Skin epidermis (tissue), 12 donors: ENCODE data around the gene SYCE3.
A peak's percentile ranks its signal among the peaks of the same experiment; 100 is the strongest.
"Not testable (repeated sequence)": the region's sequence is repeated elsewhere in the genome, so short reads cannot be mapped to it uniquely, and the experiment has no call there.

ENCODE experiments used
- H3K27ac ChIP-seq, 21 experiments: fragments of 200-600 bp; sonication (generic) in 11 of 21; one replicate each; pipeline ENCODE4 v1.5.0; 2020; ENCODE audit warnings: mild to moderate bottlenecking in 3 of 21, inconsistent platforms in 2 of 21, moderate library complexity in 2 of 21
- H3K4me3 ChIP-seq, 7 experiments: fragments of 200-600 bp; sonication (generic) in 2 of 7; one replicate each; pipeline ENCODE4 v1.5.0; 2020; ENCODE audit warnings: inconsistent platforms in 2 of 7, mild to moderate bottlenecking in 2 of 7, moderate library complexity in 1 of 7

SYCE3 gene

GRCh38 chr22:50540381-50540780, 22.3 kb downstream of the SYCE3 start:
- Histone ChIP-seq H3K27ac (peak overlapping the region in 20 of 21 experiments; percentile 85 to 100 (median 97)), H3K4me3 (no peak overlapping the region)

GRCh38 chr22:50537765-50538164, 25.0 kb downstream of the SYCE3 start:
- no peak overlapping the region for H3K4me3 ChIP-seq
- peak overlapping the region in 20 of 21 experiments; percentile 85 to 100 (median 97) for H3K27ac ChIP-seq

GRCh38 chr22:50536226-50536625, 26.5 kb downstream of the SYCE3 start:
- H3K4me3 ChIP-seq, result no peak overlapping the region

GRCh38 chr22:50535113-50535512, 27.6 kb downstream of the SYCE3 start:
- Histone ChIP-seq H3K4me3 (no peak overlapping the region), H3K27ac (peak overlapping the region in 9 of 21 experiments; percentile 15 to 100 (median 98))

More at GRCh38 chr22:50536226-50536625, 26.5 kb downstream of the SYCE3 start:
- peak overlapping the region in 12 of 21 experiments; percentile 25 to 100 (median 97) for H3K27ac ChIP-seq

DNA sequence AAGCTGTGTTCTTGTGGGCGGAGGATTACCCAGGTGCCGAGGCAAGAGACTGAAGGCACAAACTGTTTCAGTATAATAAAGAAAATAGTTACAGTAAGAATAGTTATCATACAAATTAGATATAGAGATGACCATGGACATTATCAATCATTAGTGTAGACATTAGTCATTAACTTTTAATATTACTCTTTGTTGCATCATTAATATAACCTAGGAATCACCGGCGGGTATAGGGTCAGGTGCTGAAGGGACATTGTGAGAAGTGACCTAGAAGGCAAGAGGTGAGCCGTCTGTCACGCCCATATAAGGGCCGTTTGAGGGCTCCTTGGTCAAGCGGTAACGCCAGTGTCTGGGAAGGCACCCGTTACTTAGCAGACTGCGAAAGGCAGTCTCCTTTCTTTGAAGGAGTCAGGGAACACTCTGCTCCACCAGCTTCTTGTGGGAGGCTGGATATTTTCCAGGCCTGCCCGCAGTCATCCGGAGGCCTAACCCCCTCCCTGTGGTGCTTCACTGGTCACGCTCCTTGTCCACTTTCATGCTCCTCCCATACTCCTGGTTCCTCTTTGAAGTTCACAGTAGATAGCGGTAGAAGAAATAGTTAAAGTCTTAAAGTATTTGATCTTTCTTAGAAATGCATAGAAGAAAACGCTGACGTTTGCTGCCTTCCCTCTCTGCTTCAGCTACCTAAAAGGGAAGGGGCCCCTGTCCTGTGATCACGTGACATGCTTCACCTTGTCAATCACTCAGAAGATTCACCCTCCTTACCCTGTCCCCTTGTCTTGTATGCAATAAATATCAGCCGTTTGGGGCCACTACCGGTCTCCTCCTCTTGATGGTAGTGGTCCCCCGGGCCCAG, 28.6 kb downstream of the SYCE3 start:
- H3K4me3 ChIP-seq, result not testable (repeated sequence)
- H3K27ac ChIP-seq, result peak overlapping the region in 19 of 21 experiments; percentile 27 to 100 (median 99)

DNA sequence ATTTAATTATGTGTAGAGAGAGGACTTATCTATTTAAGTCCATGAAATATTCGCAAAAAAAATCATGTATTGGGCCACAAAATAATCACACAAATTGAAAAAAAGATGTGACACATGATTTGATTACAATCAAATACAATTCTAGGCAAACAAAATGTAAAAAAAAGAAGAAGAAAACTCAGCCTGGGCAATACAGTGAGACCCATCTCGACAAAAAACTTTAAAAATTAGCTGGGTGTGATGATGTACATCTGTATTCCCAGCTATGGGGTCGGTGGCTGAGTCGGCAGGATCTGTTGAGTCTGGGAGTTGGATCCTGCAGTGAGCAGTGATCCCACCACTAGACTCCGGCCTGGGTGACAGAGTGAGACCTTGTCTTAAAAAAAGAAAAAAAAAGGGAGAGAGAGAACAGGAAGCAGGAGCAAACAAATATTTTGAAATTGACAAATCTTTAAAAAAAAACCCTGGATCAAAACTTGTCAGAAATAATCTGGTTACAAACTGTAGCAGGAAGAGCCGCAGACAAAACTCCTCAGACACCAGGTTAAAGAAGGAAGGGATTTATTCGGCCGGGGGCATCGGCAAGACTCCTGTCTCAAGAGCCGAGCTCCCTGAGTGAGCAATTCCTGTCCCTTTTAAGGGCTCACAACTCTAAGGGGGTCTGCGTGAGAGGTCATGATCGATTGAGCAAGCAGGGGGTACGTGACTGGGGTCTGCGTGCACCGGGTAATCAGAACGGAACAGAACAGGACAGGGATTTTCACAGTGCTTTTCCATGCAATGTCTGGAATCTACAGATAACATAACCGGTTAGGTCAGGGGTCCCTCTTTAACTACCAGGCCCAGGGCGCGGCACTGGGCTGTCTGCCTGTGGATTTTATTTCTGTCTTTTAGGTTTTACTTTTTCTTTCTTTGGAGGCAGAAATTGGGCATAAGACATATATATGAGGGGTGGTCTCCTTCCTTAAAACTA, 29.6 kb downstream of the SYCE3 start:
- peak overlapping the region in 4 of 7 experiments; percentile 64 to 84 (median 70) for H3K4me3 ChIP-seq
- peak overlapping the region; percentile 8 to 100 (median 99) for H3K27ac ChIP-seq

DNA sequence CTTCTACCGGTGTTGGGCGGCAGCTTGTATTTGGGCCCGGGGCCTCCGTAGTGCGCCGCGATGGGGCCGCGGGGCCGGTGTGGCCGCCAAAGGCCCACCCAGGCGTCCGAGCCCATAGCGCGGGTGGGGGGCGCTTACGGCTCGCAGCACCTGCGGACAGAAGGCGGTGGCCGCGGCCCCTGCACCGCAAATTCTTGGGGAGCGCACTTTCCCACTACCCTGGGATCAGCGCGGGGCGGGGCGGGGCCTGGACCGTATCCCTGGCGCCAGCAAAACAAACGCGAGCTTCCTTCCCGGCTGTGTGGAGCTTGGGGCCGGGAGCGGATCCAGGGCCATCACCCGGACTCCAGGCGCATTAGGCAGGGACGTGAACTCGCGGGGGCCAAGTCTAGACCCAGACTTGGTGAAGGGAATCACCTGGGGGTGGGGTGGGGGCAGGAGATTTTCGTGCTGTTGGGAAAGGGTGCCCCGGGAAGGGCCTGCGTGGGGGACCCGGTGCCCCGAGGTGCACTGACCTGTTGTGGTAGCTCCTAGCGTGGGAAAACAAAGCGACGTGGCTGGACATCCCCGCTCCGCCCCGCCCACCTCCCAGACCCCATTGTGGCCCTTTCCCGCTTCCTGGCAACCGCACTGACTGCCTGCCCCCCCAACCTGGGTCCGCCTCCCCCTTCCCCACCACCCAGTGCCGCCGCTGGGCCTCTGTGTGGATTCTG, 30.6 kb downstream of the SYCE3 start:
- Histone ChIP-seq H3K4me3 (peak overlapping the region; percentile 54 to 87 (median 67)), H3K27ac (peak overlapping the region; percentile 91 to 100 (median 99))

DNA sequence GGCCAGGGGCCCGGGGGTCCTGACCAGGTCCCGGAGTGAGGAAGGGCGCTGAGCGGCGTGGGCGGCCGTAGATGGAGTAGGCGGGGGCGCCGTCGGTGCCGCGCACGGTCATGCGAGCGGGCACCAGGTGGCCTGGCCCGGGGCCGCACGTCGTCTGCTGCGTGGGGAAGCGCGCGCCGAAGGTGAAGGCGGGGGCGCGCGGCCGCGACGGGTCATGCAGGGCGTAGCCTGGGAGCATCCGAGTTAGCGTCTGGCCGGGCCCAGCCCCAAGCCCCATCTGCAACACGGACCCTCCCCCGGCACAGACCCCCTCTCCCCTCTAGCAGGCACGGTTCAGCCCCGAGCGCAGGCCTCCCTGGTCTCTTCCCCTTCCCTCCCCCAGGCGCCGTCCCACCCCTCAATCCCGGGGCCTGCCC, 31.2 kb downstream of the SYCE3 start:
- peak overlapping the region; percentile 91 to 100 (median 99) for H3K27ac ChIP-seq

GRCh38 chr22:50530877-50531545, 31.7 kb downstream of the SYCE3 start:
- Histone ChIP-seq H3K27ac (peak overlapping the region; percentile 91 to 100 (median 99)), H3K4me3 (peak overlapping the region; percentile 54 to 87 (median 67))

More for the DNA sequence above, 31.2 kb downstream of the SYCE3 start:
- peak overlapping the region; percentile 54 to 87 (median 67) for H3K4me3 ChIP-seq

GRCh38 chr22:50530580-50530876, 32.2 kb downstream of the SYCE3 start:
- Histone ChIP-seq H3K27ac (peak overlapping the region; percentile 91 to 100 (median 99)), H3K4me3 (peak overlapping the region; percentile 54 to 87 (median 67))

DNA sequence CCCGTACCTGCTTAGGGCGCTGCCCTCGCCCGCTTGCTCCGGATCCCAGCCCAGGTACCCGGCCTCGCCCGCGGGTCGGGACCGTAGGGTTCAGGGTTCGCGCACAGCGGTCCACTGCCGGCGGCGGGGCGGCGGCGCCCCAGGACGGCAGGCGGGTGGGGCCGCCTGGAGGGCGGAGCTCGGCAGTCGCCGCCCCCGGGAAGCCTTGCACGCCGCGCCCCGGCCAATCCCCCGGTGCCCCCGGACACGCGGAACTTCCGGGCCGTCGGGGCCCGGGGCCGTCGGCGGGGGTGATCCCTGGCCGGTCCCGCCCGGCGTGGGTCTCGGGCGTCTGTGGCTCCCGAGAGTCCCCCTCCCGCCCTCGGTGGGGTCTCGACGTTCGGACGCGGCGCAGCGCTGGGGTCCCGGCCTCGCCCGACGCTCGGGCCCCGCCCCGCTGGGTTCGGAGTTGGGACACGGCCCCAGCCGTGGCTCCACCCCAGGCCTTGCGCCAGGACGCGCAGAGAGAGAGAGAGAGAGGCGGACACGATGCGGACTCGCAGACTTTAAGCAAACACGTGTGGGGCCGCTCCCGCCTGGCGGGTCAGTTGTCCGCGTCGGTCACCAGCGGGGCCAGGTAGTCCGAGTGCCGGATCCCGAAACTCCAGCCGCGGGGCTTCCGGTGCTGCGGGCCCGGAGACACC, 32.7 kb downstream of the SYCE3 start, which contains the start of gene TYMP:
TSS of gene TYMP (minus strand) at position 116 of the 683 bp plus-strand sequence. CDS start 303 bp downstream, outside the sequence.
- Histone ChIP-seq H3K27ac (peak within 1 kb of the TSS; percentile 91 to 100 (median 99)), H3K4me3 (peak within 1 kb of the TSS; percentile 54 to 87 (median 67))

GRCh38 chr22:50529416-50529896, 33.3 kb downstream of the SYCE3 start:
- peak overlapping the region; percentile 91 to 100 (median 99) for H3K27ac ChIP-seq
- H3K4me3 ChIP-seq, result peak overlapping the region; percentile 54 to 87 (median 67)

DNA sequence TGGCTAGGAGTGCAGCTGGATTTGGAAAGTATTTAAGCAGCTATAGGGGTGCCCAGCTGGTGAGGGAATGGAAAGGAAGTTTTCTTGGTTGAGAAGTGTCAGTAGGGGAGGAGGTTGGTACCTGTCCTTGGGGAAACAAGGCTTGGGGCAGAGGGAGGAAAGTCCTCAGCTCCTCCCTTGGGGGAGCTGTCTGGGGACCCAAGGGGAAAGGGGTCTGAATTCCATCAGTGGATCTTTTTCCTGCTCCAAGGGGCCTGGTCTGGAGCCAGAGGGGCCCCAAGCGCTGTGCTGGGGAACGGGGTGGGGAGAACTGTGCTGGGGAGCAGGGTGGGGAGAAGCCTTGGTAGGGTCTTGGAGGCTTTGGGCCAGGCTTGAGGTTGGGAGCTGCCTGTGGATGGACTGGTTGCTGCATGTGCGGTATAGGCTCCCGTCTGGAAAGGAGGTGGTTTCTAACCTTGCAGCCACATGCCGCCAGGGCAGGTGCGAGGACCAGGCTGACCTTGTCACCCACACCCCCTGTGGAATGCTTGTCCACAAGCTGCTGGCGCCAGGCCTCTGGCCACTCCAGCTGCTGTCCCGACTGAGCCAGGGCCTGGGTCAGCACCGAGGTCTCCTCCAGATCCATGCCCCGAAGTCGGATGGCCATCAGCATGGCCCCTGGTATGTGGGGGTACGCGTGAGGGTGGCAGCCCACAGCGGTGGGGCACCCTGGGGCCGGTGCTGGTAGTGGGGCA, 33.9 kb downstream of the SYCE3 start:
- Histone ChIP-seq H3K4me3 (peak overlapping the region; percentile 54 to 87 (median 67)), H3K27ac (peak overlapping the region; percentile 91 to 100 (median 99))

DNA sequence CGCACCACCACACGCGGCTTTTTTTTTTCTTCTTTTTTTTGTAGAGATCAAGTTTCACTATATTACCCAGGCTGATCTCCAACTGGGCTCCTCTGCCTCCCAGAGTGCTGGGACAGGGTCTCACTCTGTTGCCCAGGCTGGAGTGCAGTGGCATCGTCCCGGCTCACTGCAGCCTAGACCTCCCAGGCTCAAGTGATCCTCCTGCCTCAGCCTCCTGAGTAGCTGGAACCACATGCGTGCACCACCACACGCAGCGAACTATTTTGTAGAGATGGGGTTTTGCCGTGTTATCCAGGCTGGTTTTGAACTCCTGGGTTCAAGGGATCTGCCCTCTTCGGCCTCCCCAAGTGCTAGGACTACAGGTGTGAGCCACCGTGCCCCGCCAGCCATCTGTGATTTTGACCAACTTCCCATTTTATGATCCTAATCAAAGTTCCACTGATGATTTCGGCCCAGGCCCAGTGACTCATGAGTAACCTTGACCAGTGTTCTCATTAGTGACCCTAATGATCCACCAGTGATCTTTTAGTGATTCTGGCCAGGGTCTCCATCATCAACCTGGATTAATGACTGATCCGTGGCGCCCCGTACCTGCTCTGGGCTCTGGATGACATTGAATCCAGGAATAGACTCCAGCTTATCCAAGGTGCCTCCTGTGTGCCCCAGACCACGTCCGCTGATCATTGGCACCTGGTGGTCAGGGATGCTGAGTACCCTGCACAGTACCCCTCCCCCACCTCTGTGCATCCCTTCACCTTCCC, 34.6 kb downstream of the SYCE3 start:
- H3K27ac ChIP-seq, result peak overlapping the region in 20 of 21 experiments; percentile 28 to 100 (median 99)
- H3K4me3 ChIP-seq, result peak overlapping the region in 5 of 7 experiments; percentile 54 to 84 (median 67)

- peak overlapping the region; percentile 54 to 87 (median 74) for H3K4me3 ChIP-seq
- H3K27ac ChIP-seq, result peak overlapping the region; percentile 78 to 100 (median 98)
Measured at GRCh38 chr22:50526834-50527801, 35.6 kb downstream of the SYCE3 start.
